Liver (tissue), 9 donors: ENCODE measurements around the gene RFWD3. TPM values are rescaled to one million over a fixed set of nuclear protein-coding genes. Genes with fewer than 3 reads are reported as not detected.

ENCODE experiments used
- DNase-seq: peaks from one replicate; pipeline ENCODE4 v3.0.0-alpha.2; 2017; ENCODE audit warnings: low spot score
- H3K27ac ChIP-seq, 2 donors: one replicate each; pipeline ENCODE4 v1.7.0; 2013; ENCODE audit warnings: inconsistent platforms in 2 of 2, low read length in 2 of 2, control low read depth in 1 of 2, low read depth in 1 of 2, mild to moderate bottlenecking in 1 of 2
- H3K27me3 ChIP-seq, 4 donors: one replicate each; pipeline versions ENCODE4 v1.6.1 to v1.7.0; 2013; ENCODE audit warnings: low read length in 3 of 4, inconsistent platforms in 1 of 4, mild to moderate bottlenecking in 1 of 4, moderate library complexity in 1 of 4; ENCODE audit not compliant: control insufficient read depth in 4 of 4, insufficient read depth in 4 of 4
- H3K36me3 ChIP-seq, 4 donors: one replicate each; pipeline versions ENCODE4 v1.6.1 to v1.7.0; 2013; ENCODE audit warnings: low read length in 3 of 4, mild to moderate bottlenecking in 3 of 4, low read depth in 1 of 4, moderate library complexity in 1 of 4; ENCODE audit not compliant: control insufficient read depth in 4 of 4, insufficient read depth in 3 of 4
- H3K4me1 ChIP-seq, 4 donors: one replicate each; pipeline versions ENCODE4 v1.6.1 to v1.7.0; 2013; ENCODE audit warnings: low read length in 3 of 4, mild to moderate bottlenecking in 3 of 4, moderate library complexity in 1 of 4; ENCODE audit not compliant: control insufficient read depth in 4 of 4, insufficient read depth in 4 of 4
- H3K4me3 ChIP-seq, 3 donors: one replicate each; pipeline versions ENCODE4 v1.6.1 to v1.7.0; 2013; ENCODE audit warnings: low read length in 3 of 3, control low read depth in 1 of 3, low read depth in 1 of 3, mild to moderate bottlenecking in 1 of 3
- H3K9ac ChIP-seq, 2 donors: one replicate each; pipeline ENCODE4 v1.7.0; 2013; ENCODE audit warnings: low read length in 2 of 2, mild to moderate bottlenecking in 2 of 2, moderate library complexity in 2 of 2, control low read depth in 1 of 2, low read depth in 1 of 2
- H3K9me3 ChIP-seq, 4 donors: one replicate each; pipeline versions ENCODE4 v1.6.1 to v1.7.0; 2013; ENCODE audit warnings: low read length in 3 of 4; ENCODE audit not compliant: control insufficient read depth in 4 of 4
- ATF3 ChIP-seq: IDR thresholded peaks from 2 replicates; pipeline ENCODE4 v1.6.1; 2016; ENCODE audit warnings: antibody characterized with exemption
- CTCF ChIP-seq: fragments of 150-350 bp; IDR thresholded peaks from 2 replicates; pipeline ENCODE4 v1.5.1; 2017; ENCODE audit warnings: improper control_type of control experiment, low read depth, low read length; ENCODE audit not compliant: missing input control
- EGR1 ChIP-seq, 2 donors: IDR thresholded peaks; 2 replicates each; pipeline ENCODE4 v1.6.1; 2016 to 2018; ENCODE audit warnings: antibody characterized with exemption in 2 of 2, low read depth in 2 of 2
- FOXA1 ChIP-seq: IDR thresholded peaks from 2 replicates; pipeline ENCODE4 v1.6.1; 2016; ENCODE audit warnings: antibody characterized with exemption
- GABPA ChIP-seq, 2 donors: IDR thresholded peaks in 1 of 2; conservative IDR thresholded peaks in 1 of 2; 2 replicates each; pipeline ENCODE4 v1.6.1; 2016; ENCODE audit warnings: antibody characterized with exemption in 2 of 2, mild to moderate bottlenecking in 1 of 2, moderate library complexity in 1 of 2
- HNF4G ChIP-seq: IDR thresholded peaks from 2 replicates; pipeline ENCODE4 v1.6.1; 2016; ENCODE audit warnings: antibody characterized with exemption
- JUND ChIP-seq, 2 donors: IDR thresholded peaks; 2 replicates each; pipeline ENCODE4 v1.6.1; 2016; ENCODE audit warnings: antibody characterized with exemption in 2 of 2
- MAX ChIP-seq: IDR thresholded peaks from 2 replicates; pipeline ENCODE4 v1.6.1; 2016; ENCODE audit warnings: antibody characterized with exemption
- RAD21 ChIP-seq, 2 donors: IDR thresholded peaks; 2 replicates each; pipeline ENCODE4 v1.6.1; 2016; ENCODE audit warnings: antibody characterized with exemption in 2 of 2, mild to moderate bottlenecking in 2 of 2
- REST ChIP-seq: IDR thresholded peaks from 2 replicates; pipeline ENCODE4 v1.6.1; 2016; ENCODE audit warnings: antibody characterized with exemption, mild to moderate bottlenecking
- SP1 ChIP-seq: IDR thresholded peaks from 2 replicates; pipeline ENCODE4 v1.6.1; 2018; ENCODE audit warnings: antibody characterized with exemption, mild to moderate bottlenecking
- TAF1 ChIP-seq: conservative IDR thresholded peaks from 2 replicates; pipeline ENCODE4 v1.6.1; 2016; ENCODE audit warnings: antibody characterized with exemption, mild to moderate bottlenecking
- YY1 ChIP-seq: IDR thresholded peaks from 2 replicates; pipeline ENCODE4 v1.6.1; 2016; ENCODE audit warnings: antibody characterized with exemption, mild to moderate bottlenecking
- WGBS: extraction: QIAGEN DNeasy Blood & Tissue Kit; methylation state at CpG from one replicate; pipeline ENCODE4 v1.1.7; 2013; 5-methylcytosine and 5-hydroxymethylcytosine counted together
- polyA plus RNA-seq, 2 donors: library from polyadenylated mRNA; stranded (reverse) in 1 of 2; unstranded in 1 of 2; fragments of 200-250 nt in 1 of 2; fragments of >200 nt in 1 of 2; fragmentation: Nextera tagmentation in 1 of 2; extraction: Ambion mirVana in 1 of 2; gene quantifications; one replicate each; pipeline versions ENCODE4 v1.2.1 to v1.2.3, GENCODE V29; 2013 to 2015
- total RNA-seq, 2 donors: library from RNA; depleted of rRNA; stranded (reverse); fragments of >200 nt; gene quantifications; one replicate each; pipeline ENCODE4 v1.2.3, GENCODE V29; 2014
- donor health status: healthy.
- donor health status: healthy.
- donor health status: healthy.
- donor health status: healthy.
- donor health status: healthy.

RFWD3 gene
- total and polyA plus RNA-seq, 4 donors, result 2.4 to 21.8 (median 9.0) TPM

GRCh38 chr16:74650966-74651567 lies 15.6 kb downstream of the RFWD3 start:
- peaks cover 0 to 10% (median 3%) of the 10 kb centered on the region in 4 donors for H3K4me1 ChIP-seq
- H3K27ac ChIP-seq, result no peak overlapping the region
- peaks cover 0 to 9% (median 2%) of the 10 kb centered on the region in 4 donors for H3K36me3 ChIP-seq
- H3K9ac ChIP-seq, result no peak overlapping the region
- no peaks in the 10 kb centered on the region for H3K9me3 ChIP-seq
- no peak for DNase-seq
- H3K27me3 ChIP-seq, result no peaks in the 10 kb centered on the region
- WGBS, result 79% methylated on average over 6 of the region's 6 CpGs
- H3K4me3 ChIP-seq, result no peak overlapping the region
- TF ChIP-seq REST (no peak), HNF4G (no peak), JUND (IDR thresholded peaks at IDR 0.05) (no peak), TAF1 (no peak), GABPA (IDR thresholded peaks at IDR 0.05 in 1 of 2, conservative IDR thresholded peaks at IDR 0.05 in 1 of 2) (no peak), YY1 (no peak), RAD21 (IDR thresholded peaks at IDR 0.05) (peak; percentile 61 to 67), CTCF (peak; percentile 30), MAX (no peak), FOXA1 (no peak), ATF3 (no peak), EGR1 (IDR thresholded peaks at IDR 0.05; ENCODE audit: low read depth in 2 of 2) (no peak), SP1 (no peak)

- Histone ChIP-seq H3K4me3 (no peak overlapping the region), H3K36me3 (peaks cover 0 to 8% (median 2%) of the 10 kb centered on the region in 4 donors), H3K9ac (no peak overlapping the region), H3K27me3 (no peaks in the 10 kb centered on the region), H3K27ac (no peak overlapping the region), H3K9me3 (no peaks in the 10 kb centered on the region), H3K4me1 (peaks cover 0 to 10% (median 3%) of the 10 kb centered on the region in 4 donors)
- no peak for TF ChIP-seq CTCF
- TF ChIP-seq SP1, result no peak
- WGBS, result 84% methylated on average over 1 of the region's 1 CpG
- DNase-seq, result no peak
These were observed 16.7 kb downstream of the RFWD3 start for GRCh38 chr16:74649839-74650504.
